ENCODE results near the gene PLEKHA7. TPM values are rescaled to one million over a fixed set of nuclear protein-coding genes. Genes with fewer than 3 reads are reported as not detected.

The PLEKHA7 gene
- total and polyA plus RNA-seq, 2 of the 4 experiments (the other 2 are of a cell fraction), result 0.12 TPM; not detected in 1

- no peak overlapping the region for H3K4ac ChIP-seq (ENCODE audit: low read depth, low read length)
- H4K8ac ChIP-seq (ENCODE audit: low read depth in 2 of 2, low read length in 2 of 2), result no peak overlapping the region
- H2BK5ac ChIP-seq (ENCODE audit: low read depth, low read length, poor library complexity, severe bottlenecking), result no peak overlapping the region
- H3K9me1 ChIP-seq (ENCODE audit: insufficient read depth, low read length), result no peaks in the 10 kb centered on the region
- no peak overlapping the region for H2AK5ac ChIP-seq (ENCODE audit: low read depth, low read length)
- H3K4me2 ChIP-seq (ENCODE audit: low read depth, low read length), result no peak overlapping the region
- no peaks in the 10 kb centered on the region for H3K36me3 ChIP-seq (ENCODE audit: control insufficient read depth, insufficient read depth, low read length)
- no peak overlapping the region for H3K18ac ChIP-seq (ENCODE audit: low read depth, low read length)
- no peak overlapping the region for H3K27ac ChIP-seq (ENCODE audit: insufficient read depth, low read length)
- no peaks in the 10 kb centered on the region; the same call in 1 of the 2 replicates for H4K20me1 ChIP-seq (ENCODE audit: insufficient read depth, low read length)
- H3K4me1 ChIP-seq (ENCODE audit: control insufficient read depth, insufficient read depth, low read length), result no peaks in the 10 kb centered on the region
- H3K9me3 ChIP-seq (ENCODE audit: control insufficient read depth, insufficient read depth, low read length), result no peaks in the 10 kb centered on the region
- H2BK120ac ChIP-seq (ENCODE audit: low read depth, low read length), result no peak overlapping the region
- WGBS, 2 experiments (ENCODE audit: extremely low coverage in 2 of 2, insufficient read length in 1 of 2), result no CpG with 5 or more reads among the region's 4 CpGs
- no TSS peak for BruUV-seq (replicated peaks)
- CTCF ChIA-PET, result no interaction called here
- no peak overlapping the region for H4K91ac ChIP-seq (ENCODE audit: insufficient read depth, low read depth, low read length)
- in situ Hi-C loops (cut with MboI; ENCODE audit: low sequenced_read_pairs) (no loop called here), intact Hi-C loops (cut with micrococcal nuclease) (no loop called here), dilution Hi-C loops (cut with HindIII; ENCODE audit: low sequenced_read_pairs, unreplicated experiment) (no loop called here)
- no peak overlapping the region for H3K14ac ChIP-seq (replicated peaks; ENCODE audit: low read depth, low read length)
- no peak overlapping the region for H2BK20ac ChIP-seq (ENCODE audit: low read depth, low read length)
- H2BK15ac ChIP-seq (ENCODE audit: low read depth, low read length), result no peak overlapping the region
- DNase-seq, result no peak
- H3K9ac ChIP-seq (ENCODE audit: low read depth, low read length), result no peak overlapping the region
- POLR2A ChIA-PET (ENCODE audit: unreplicated experiment), result no interaction called here
- no peak overlapping the region for H3K56ac ChIP-seq (ENCODE audit: extremely low read depth, insufficient read depth, low read length)
- no peak for ATAC-seq (ENCODE audit: low read depth)
- no peak overlapping the region for H2AFZ ChIP-seq (replicated peaks; ENCODE audit: low read length, poor library complexity)
- peaks cover 47% of the 10 kb centered on the region for H3K27me3 ChIP-seq (ENCODE audit: control insufficient read depth, insufficient read depth, low read length)
- no peak overlapping the region for H4K5ac ChIP-seq (ENCODE audit: low read depth, low read length)
- H3K23ac ChIP-seq (ENCODE audit: low read depth, low read length), result no peak overlapping the region
- H3K79me1 ChIP-seq (ENCODE audit: low read depth in 1 of 2, low read length in 2 of 2), result no peaks in the 10 kb centered on the region
- H3K4me3 ChIP-seq (ENCODE audit: insufficient read depth, low read depth, low read length), result no peak overlapping the region
- no peak overlapping the region for H2AK9ac ChIP-seq (replicated peaks; ENCODE audit: low read depth, low read length, poor library complexity)
- TF ChIP-seq MAZ (IDR thresholded peaks at IDR 0.05; ENCODE audit: borderline replicate concordance, low read depth, low read length) (no peak), NFE2L2 (IDR thresholded peaks at IDR 0.05; ENCODE audit: low read depth, low read length) (no peak), CEBPB (IDR thresholded peaks at IDR 0.05; ENCODE audit: low read depth, low read length) (no peak), USF2 (IDR thresholded peaks at IDR 0.05; ENCODE audit: low read depth, low read length) (no peak), SMC3 (IDR thresholded peaks at IDR 0.05; ENCODE audit: low read depth, low read length) (no peak), ELK1 (IDR thresholded peaks at IDR 0.05; ENCODE audit: borderline replicate concordance, low read depth, low read length) (no peak), POLR2A (IDR thresholded peaks at IDR 0.05; ENCODE audit: low read depth, low read length) (no peak), RFX5 (IDR thresholded peaks at IDR 0.05; ENCODE audit: low read depth, low read length) (no peak), RAD21 (IDR thresholded peaks at IDR 0.05; ENCODE audit: low read length) (no peak), MAFK (IDR thresholded peaks at IDR 0.05; ENCODE audit: low read depth, low read length) (no peak), FOS (IDR thresholded peaks at IDR 0.05; ENCODE audit: low read depth, low read length) (no peak), BHLHE40 (IDR thresholded peaks at IDR 0.05; ENCODE audit: low read depth, low read length) (no peak), CHD1 (IDR thresholded peaks at IDR 0.05; ENCODE audit: low read depth, low read length) (no peak), CTCF (conservative IDR thresholded peaks at IDR 0.05; ENCODE audit: low read depth, low read length) (no peak), RCOR1 (IDR thresholded peaks at IDR 0.05; ENCODE audit: insufficient replicate concordance, low read length) (no peak), MXI1 (IDR thresholded peaks at IDR 0.05; ENCODE audit: borderline replicate concordance, low read depth, low read length) (no peak)
Measured at GRCh38 chr11:16921019-16921418, 93.2 kb downstream of the PLEKHA7 start.
